Stomach (tissue), 9 donors: Measurements from ENCODE around the gene SHLD2. TPM values are rescaled to one million over a fixed set of nuclear protein-coding genes. Genes with fewer than 3 reads are reported as not detected.
"Not testable (repeated sequence)": the region's sequence is repeated elsewhere in the genome, so short reads cannot be mapped to it uniquely, and the experiment has no call there.

Experiments used
- DNase-seq, 2 donors: peaks; one replicate each; pipeline versions ENCODE4 v3.0.0 to v3.0.0-alpha.2; 2013 to 2019
- H3K27ac ChIP-seq, 5 donors: fragments of 200-600 bp in 4 of 5; sonication (generic) in 4 of 5; one replicate each; pipeline ENCODE4 v1.5.1; 2013 to 2019; ENCODE audit warnings: mild to moderate bottlenecking in 1 of 5, moderate library complexity in 1 of 5
- H3K27me3 ChIP-seq, 3 donors: fragments of 200-600 bp; sonication (generic); one replicate each; pipeline ENCODE4 v1.5.1; 2017 to 2019; ENCODE audit warnings: mixed run types in 1 of 3
- H3K36me3 ChIP-seq, 4 donors: fragments of 200-600 bp; sonication (generic); 1 replicate in 3 of 4; 2 replicates in 1 of 4; pipeline ENCODE4 v1.5.1; 2016 to 2019
- H3K4me1 ChIP-seq, 4 donors: fragments of 200-600 bp; sonication (generic); one replicate each; pipeline ENCODE4 v1.5.1; 2016 to 2019
- H3K4me3 ChIP-seq, 4 donors: fragments of 200-600 bp; sonication (generic) in 3 of 4; one replicate each; pipeline ENCODE4 v1.5.1; 2016 to 2019; ENCODE audit warnings: mild to moderate bottlenecking in 1 of 4
- H3K9me3 ChIP-seq, 4 donors: fragments of 200-600 bp; sonication (generic); one replicate each; pipeline ENCODE4 v1.5.1; 2016 to 2019
- CTCF ChIP-seq, 7 experiments: fragments of 450-650 bp in 4 of 7; fragments of 200-600 bp in 3 of 7; sonication (generic) in 3 of 7; IDR thresholded peaks; one replicate each; pipeline ENCODE4 v1.5.1; 2016 to 2019; ENCODE audit warnings: antibody characterized with exemption in 7 of 7, control low read depth in 2 of 7, mild to moderate bottlenecking in 1 of 7
- EP300 ChIP-seq: sonication (generic); formaldehyde crosslinking; IDR thresholded peaks from one replicate; pipeline ENCODE4 v1.6.1; 2017; ENCODE audit warnings: antibody characterized with exemption
- POLR2A ChIP-seq, 4 donors: fragments of 450-650 bp; IDR thresholded peaks; one replicate each; pipeline ENCODE4 v1.6.1; 2016; ENCODE audit warnings: antibody characterized with exemption in 4 of 4, control low read depth in 2 of 4, mild to moderate bottlenecking in 1 of 4, moderate library complexity in 1 of 4
- POLR2AphosphoS5 ChIP-seq, 3 donors: sonication (generic); formaldehyde crosslinking; IDR thresholded peaks; one replicate each; pipeline ENCODE4 v1.6.1; 2016; ENCODE audit warnings: antibody characterized with exemption in 3 of 3
- WGBS, 5 donors: extraction: QIAGEN DNeasy Blood & Tissue Kit in 3 of 5; methylation state at CpG; one replicate each; pipeline versions ENCODE4 v1.1.5 to v1.1.7; 2013 to 2018; 5-methylcytosine and 5-hydroxymethylcytosine counted together
- intact Hi-C: fragments of 100-400 bp; cut with DNase I; formaldehyde crosslinking; loops from one replicate; pipeline ENCODE4 v1.15.1; 2023; ENCODE audit warnings: low total_unique reads
- polyA plus RNA-seq, 3 donors: library from polyadenylated mRNA; stranded (reverse); fragments of 200-250 nt; gene quantifications; one replicate each; pipeline ENCODE4 v1.2.3, GENCODE V29; 2013
- total RNA-seq, 5 donors: library from RNA; depleted of rRNA; stranded (reverse); fragments of >200 nt; gene quantifications; one replicate each; pipeline versions ENCODE4 v1.1.0 to v1.2.3, GENCODE V29; 2014 to 2016
- donor health status: healthy with polysubstance abuse.
- donor health status: Bipolar disorder and iron deficiency.
- donor health status: healthy.

SHLD2 gene
- total and polyA plus RNA-seq, 8 donors = 11.6 to 76.2 (median 18.0) TPM

DNA sequence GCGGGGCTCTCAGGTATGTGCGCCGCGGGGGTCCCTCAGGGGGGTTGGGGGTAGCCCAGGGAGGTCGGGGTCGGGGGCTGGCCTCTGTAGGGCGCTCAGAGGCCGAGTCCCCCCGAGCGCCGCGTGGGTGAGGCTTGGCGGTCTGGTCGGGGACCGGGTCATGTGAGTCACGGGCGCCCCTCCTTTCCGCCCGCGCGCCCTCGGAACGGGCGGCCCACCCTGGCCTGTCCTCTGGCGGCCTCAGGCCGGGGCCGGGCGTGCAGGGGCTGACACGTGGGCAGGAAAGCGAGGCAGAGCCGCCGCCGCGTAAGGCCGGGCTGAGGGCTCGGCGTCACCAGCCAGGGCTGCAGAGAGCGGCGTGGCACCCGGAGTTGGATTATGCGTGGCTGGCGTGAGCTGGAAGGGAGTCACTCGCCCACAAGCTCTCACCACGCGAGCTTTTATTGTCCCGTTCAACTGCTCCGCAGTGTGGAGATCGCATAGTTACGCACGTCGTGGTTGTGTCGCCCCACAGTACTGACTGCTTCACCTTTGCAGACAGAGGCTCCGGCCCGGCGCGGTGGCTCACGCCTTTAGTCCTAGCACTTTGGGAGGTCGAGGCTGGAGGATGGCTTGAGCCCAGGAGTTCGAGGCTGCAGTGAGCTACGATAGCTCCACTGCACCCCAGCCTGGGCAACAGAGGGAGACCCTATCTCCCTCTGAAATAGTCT is 385 bp downstream of the SHLD2 start:
- Histone ChIP-seq H3K9me3 (no peaks in the 10 kb centered on the region), H3K27me3 (no peaks in the 10 kb centered on the region), H3K27ac (peak overlapping the region; percentile 90 to 100 (median 96)), H3K4me1 (peaks cover 25 to 54% (median 42%) of the 10 kb centered on the region in 4 donors), H3K4me3 (peak overlapping the region; percentile 59 to 86 (median 72)), H3K36me3 (peaks cover 0 to 22% (median 19%) of the 10 kb centered on the region in 4 donors)
- peak; percentile 77 to 93 for DNase-seq
- TF ChIP-seq POLR2A (IDR thresholded peaks at IDR 0.05) (no peak), CTCF (IDR thresholded peaks at IDR 0.05) (no peak), EP300 (no peak), POLR2AphosphoS5 (IDR thresholded peaks at IDR 0.05) (peak; percentile 36 to 88 (median 71))
- 0 to 1% (median 1%) methylated on average over 21 to 60 of the region's 60 CpGs for WGBS, 5 donors
- intact Hi-C loops = no loop called here

- no peak for DNase-seq
- H3K4me3 ChIP-seq = no peak overlapping the region
These were observed 7.0 kb downstream of the SHLD2 start for GRCh38 chr10:87101996-87102395.

DNA sequence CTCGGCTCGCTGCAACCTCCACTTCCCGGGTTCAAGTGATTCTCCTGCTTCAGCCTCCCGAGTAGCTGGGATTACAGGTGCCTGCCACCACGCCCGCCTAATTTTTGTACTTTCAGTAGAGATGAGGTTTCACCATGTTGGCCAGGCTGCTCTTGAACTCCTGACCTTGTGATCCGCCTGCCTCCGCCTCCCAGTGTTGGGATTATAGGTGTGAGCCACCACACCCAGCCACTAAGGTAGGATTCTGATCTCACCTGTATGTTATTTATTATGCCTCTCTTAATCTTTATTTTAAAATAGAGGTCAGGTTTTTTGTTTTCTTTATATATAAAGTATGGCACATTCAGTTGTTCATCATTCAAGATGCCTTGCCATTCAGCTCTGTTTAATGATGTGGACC is 9.7 kb downstream of the SHLD2 start:
- DNase-seq, H3K27me3 ChIP-seq, H3K4me1 ChIP-seq, H3K4me3 ChIP-seq, intact Hi-C loops, H3K9me3 ChIP-seq, H3K27ac ChIP-seq: not testable (repeated sequence)
- peaks cover 0 to 80% (median 60%) of the 10 kb centered on the region in 4 donors for H3K36me3 ChIP-seq
- 85 to 95% (median 94%) methylated on average over 8 of the region's 8 CpGs for WGBS, 5 donors

More at GRCh38 chr10:87101996-87102395, 7.0 kb downstream of the SHLD2 start:
- Histone ChIP-seq H3K36me3 (peaks cover 0 to 73% (median 53%) of the 10 kb centered on the region in 4 donors), H3K9me3 (no peaks in the 10 kb centered on the region), H3K27me3 (no peaks in the 10 kb centered on the region), H3K4me1 (peaks cover 0 to 8% (median under 1%) of the 10 kb centered on the region in 4 donors), H3K27ac (no peak overlapping the region)
- no peak for TF ChIP-seq POLR2AphosphoS5 (IDR thresholded peaks at IDR 0.05)
- TF ChIP-seq POLR2A (IDR thresholded peaks at IDR 0.05) = no peak
- no peak for TF ChIP-seq CTCF (IDR thresholded peaks at IDR 0.05)
- no peak for TF ChIP-seq EP300
- intact Hi-C loops = no loop called here
- 94 to 100% (median 97%) methylated on average over 2 of the region's 2 CpGs for WGBS, 5 donors

- no peak for DNase-seq
- intact Hi-C loops = no loop called here
- no peaks in the 10 kb centered on the region for H3K4me1 ChIP-seq
- TF ChIP-seq CTCF (IDR thresholded peaks at IDR 0.05) (no peak), EP300 (no peak), POLR2A (IDR thresholded peaks at IDR 0.05) (no peak), POLR2AphosphoS5 (IDR thresholded peaks at IDR 0.05) (no peak)
- no peaks in the 10 kb centered on the region for H3K9me3 ChIP-seq
- H3K4me3 ChIP-seq = no peak overlapping the region
- 85 to 89% (median 88%) methylated on average over 7 of the region's 7 CpGs for WGBS, 5 donors
- H3K27me3 ChIP-seq = no peaks in the 10 kb centered on the region
- peaks cover 0 to 85% (median 61%) of the 10 kb centered on the region in 4 donors for H3K36me3 ChIP-seq
- H3K27ac ChIP-seq = no peak overlapping the region
These were observed 10.6 kb downstream of the SHLD2 start for GRCh38 chr10:87105446-87106124.

DNA sequence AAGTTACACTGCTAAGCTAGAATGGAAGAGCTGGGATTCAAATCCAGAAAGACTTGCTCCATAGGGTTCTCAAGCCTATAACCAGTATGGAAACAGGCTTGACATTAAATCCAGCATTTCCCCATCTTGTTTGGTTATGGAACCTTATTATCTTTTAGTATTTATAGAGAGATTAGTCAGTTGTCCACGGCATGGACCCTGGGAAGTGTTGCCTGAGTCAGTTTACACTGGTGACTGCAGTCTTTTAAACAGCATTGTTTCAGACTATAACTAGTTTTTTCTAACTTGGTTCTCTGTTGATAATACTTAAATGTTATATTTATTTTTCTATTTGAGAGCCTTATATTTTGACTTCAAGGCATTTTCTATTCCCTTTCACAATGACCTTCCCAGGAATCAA is 23.1 kb downstream of the SHLD2 start:
- H3K36me3 ChIP-seq, H3K4me3 ChIP-seq, DNase-seq, H3K27ac ChIP-seq, H3K4me1 ChIP-seq, H3K27me3 ChIP-seq, H3K9me3 ChIP-seq, intact Hi-C loops: not testable (repeated sequence)
- 17 to 67% (median 29%) methylated on average over 1 of the region's 1 CpG for WGBS, 5 donors

DNA sequence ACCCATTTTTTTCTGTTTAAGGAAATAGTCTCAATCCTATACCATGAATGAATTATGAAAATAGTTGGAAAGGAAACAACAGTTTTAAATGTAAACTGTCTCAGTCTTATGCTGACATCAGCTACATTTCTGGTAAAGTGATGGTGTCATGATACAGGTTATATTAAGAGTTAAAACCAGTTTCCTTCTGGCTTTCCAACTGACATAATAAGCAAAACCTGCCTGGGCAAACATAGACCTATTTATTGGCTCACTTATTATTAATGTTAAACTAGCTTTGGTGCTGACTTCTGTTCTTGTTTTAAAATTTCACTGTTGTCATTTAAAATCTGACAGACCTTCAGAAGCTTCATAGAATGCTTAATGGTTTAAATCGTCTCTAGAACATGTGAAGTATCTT is 24.0 kb downstream of the SHLD2 start:
- H3K4me3 ChIP-seq, DNase-seq, H3K27ac ChIP-seq, H3K4me1 ChIP-seq, H3K9me3 ChIP-seq, H3K36me3 ChIP-seq, intact Hi-C loops, H3K27me3 ChIP-seq: not testable (repeated sequence)
- WGBS, 5 donors = 43 to 86% (median 60%) methylated on average over 1 of the region's 1 CpG

DNA sequence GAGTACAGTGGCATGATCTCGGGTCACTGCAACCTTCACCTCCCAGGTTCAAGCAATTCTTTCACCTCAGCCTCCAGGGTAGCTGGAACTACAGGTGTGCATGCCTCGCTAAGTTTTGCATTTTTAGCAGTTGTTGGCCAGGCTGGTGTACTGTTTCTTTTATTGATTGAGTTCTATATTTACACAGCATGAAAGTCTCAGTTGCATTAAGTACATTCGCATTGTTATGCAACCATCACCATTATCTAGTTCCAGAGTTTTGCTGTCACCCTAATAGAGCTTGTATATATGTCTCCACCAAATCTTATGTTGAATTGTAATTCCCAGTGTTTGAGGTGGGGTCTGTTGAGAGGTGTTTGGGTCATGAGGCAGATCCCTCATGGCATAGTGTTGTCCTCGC is 28.3 kb downstream of the SHLD2 start:
- H3K27me3 ChIP-seq, H3K4me1 ChIP-seq, H3K9me3 ChIP-seq, H3K36me3 ChIP-seq, H3K27ac ChIP-seq, H3K4me3 ChIP-seq, DNase-seq, intact Hi-C loops: not testable (repeated sequence)
- 54 to 73% (median 59%) methylated on average over 3 of the region's 4 CpGs for WGBS, 5 donors

GRCh38 chr10:87127048-87127447 is 32.0 kb downstream of the SHLD2 start:
- H3K36me3 ChIP-seq, H3K27me3 ChIP-seq, H3K4me1 ChIP-seq, H3K9me3 ChIP-seq, intact Hi-C loops, DNase-seq, H3K4me3 ChIP-seq, H3K27ac ChIP-seq: not testable (repeated sequence)
- 79 to 100% (median 94%) methylated on average over 1 to 2 of the region's 2 CpGs; no CpG with 5 or more reads in 1 of the 5 donors for WGBS, 5 donors
